Astrocyte (in vitro differentiated cells and primary cell): ENCODE results near the gene IP6K2. TPM values are rescaled to one million over a fixed set of nuclear protein-coding genes. Genes with fewer than 3 reads are reported as not detected.

ENCODE experiments used
- DNase-seq: peaks from one replicate; pipeline ENCODE4 v3.0.0-alpha.2; 2010; ENCODE audit warnings: low read depth
- FAIRE-seq: peaks from 2 replicates; lab custom pipeline; 2011; peaks lifted over from hg19 to GRCh38; lab: Jason Lieb, UNC
- H2AFZ ChIP-seq: 2 replicates; pipeline ENCODE4 v1.6.0; 2012; ENCODE audit warnings: low read depth, low read length, inconsistent platforms
- H3K27ac ChIP-seq: 2 replicates; pipeline ENCODE4 v1.5.1; 2011; ENCODE audit warnings: low read depth, low read length, inconsistent platforms
- H3K27me3 ChIP-seq: 2 replicates; pipeline ENCODE4 v1.6.0; 2011; ENCODE audit warnings: low read length, inconsistent platforms; ENCODE audit not compliant: insufficient read depth
- H3K36me3 ChIP-seq: 2 replicates; pipeline ENCODE4 v1.5.1; 2011; ENCODE audit warnings: low read length, inconsistent platforms; ENCODE audit not compliant: insufficient read depth
- H3K4me1 ChIP-seq: 2 replicates; pipeline ENCODE4 v1.5.1; 2011; ENCODE audit warnings: low read length, inconsistent platforms; ENCODE audit not compliant: insufficient read depth
- H3K4me2 ChIP-seq: 2 replicates; pipeline ENCODE4 v1.6.0; 2012; ENCODE audit warnings: low read length, inconsistent platforms
- H3K4me3 ChIP-seq: 2 replicates; pipeline ENCODE4 v1.5.1; 2011; ENCODE audit warnings: low read depth, mild to moderate bottlenecking, low read length, inconsistent platforms; ENCODE audit not compliant: insufficient read depth
- H3K79me2 ChIP-seq: 2 replicates; pipeline ENCODE4 v1.6.0; 2012; ENCODE audit warnings: mild to moderate bottlenecking, low read length, inconsistent platforms; ENCODE audit not compliant: insufficient read depth
- H3K9ac ChIP-seq: 2 replicates; pipeline ENCODE4 v1.6.0; 2012; ENCODE audit warnings: mild to moderate bottlenecking, low read length, inconsistent platforms
- H3K9me3 ChIP-seq: 2 replicates; pipeline ENCODE4 v1.5.1; 2012; ENCODE audit warnings: low read depth, mild to moderate bottlenecking, low read length, inconsistent platforms; ENCODE audit not compliant: insufficient read depth
- H4K20me1 ChIP-seq: 2 replicates; pipeline ENCODE4 v1.6.0; 2012; ENCODE audit warnings: low read length, inconsistent platforms; ENCODE audit not compliant: insufficient read depth
- H3K27ac Mint-ChIP-seq: one replicate; pipeline ENCODE4 v1.8.0; 2021; ENCODE audit warnings: mild to moderate bottlenecking, mixed read lengths; ENCODE audit not compliant: unreplicated experiment
- H3K27me3 Mint-ChIP-seq: one replicate; pipeline ENCODE4 v1.8.0; 2021; ENCODE audit warnings: low read depth, mixed read lengths; ENCODE audit not compliant: unreplicated experiment
- H3K36me3 Mint-ChIP-seq: one replicate; pipeline ENCODE4 v1.8.0; 2021; ENCODE audit warnings: low read depth, mixed read lengths; ENCODE audit not compliant: unreplicated experiment
- H3K4me1 Mint-ChIP-seq: one replicate; pipeline ENCODE4 v1.8.0; 2021; ENCODE audit warnings: low read depth, mixed read lengths; ENCODE audit not compliant: unreplicated experiment
- H3K4me3 Mint-ChIP-seq: one replicate; pipeline ENCODE4 v1.8.0; 2021; ENCODE audit warnings: mild to moderate bottlenecking, moderate library complexity, mixed read lengths; ENCODE audit not compliant: unreplicated experiment
- H3K9me3 Mint-ChIP-seq: one replicate; pipeline ENCODE4 v1.8.0; 2021; ENCODE audit warnings: mild to moderate bottlenecking, mixed read lengths; ENCODE audit not compliant: unreplicated experiment
- EZH2 ChIP-seq: IDR thresholded peaks from 2 replicates; pipeline ENCODE4 v1.6.1; 2012; ENCODE audit warnings: mild to moderate bottlenecking, low read length, inconsistent platforms; ENCODE audit not compliant: insufficient read depth
- total RNA-seq: library from RNA; stranded (reverse); gene quantifications from 2 replicates; pipeline ENCODE4 v1.2.1, GENCODE V29; 2021
- TF ChIP-seq, protein P1 (sequence below): IDR thresholded peaks from 2 replicates; pipeline ENCODE4 v1.5.1; 2011; ENCODE audit warnings: low read depth, mild to moderate bottlenecking, inconsistent platforms, low read length, moderate library complexity; ENCODE audit not compliant: insufficient read depth

IP6K2 gene
- total RNA-seq, 1 donor from 2014 or later = 104 TPM

DNA sequence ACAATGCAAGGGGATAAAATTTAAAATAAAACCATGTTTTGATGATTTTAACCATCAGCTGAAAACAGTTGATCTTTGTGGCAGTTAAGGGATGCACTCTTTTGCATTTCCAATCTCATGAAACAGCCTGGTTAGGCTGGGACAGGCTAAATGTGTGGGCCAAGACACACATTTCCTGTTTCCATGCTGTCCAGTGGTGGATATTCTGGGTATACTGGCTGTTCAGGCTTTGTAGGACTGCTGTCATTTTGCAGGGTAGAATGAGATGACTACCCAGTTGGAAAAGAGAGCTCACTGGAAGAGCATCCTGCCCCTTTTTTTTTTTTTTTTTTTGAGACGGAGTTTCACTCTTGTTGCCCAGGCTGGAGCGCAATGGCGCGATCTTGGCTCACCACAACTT, 42.0 kb upstream of the IP6K2 start:
- H3K9me3 ChIP-seq = no peaks in the 10 kb centered on the region
- no peak for DNase-seq
- no peak overlapping the region for H3K4me3 Mint-ChIP-seq
- H3K27me3 Mint-ChIP-seq = no peaks in the 10 kb centered on the region
- no peak overlapping the region for H3K4me3 ChIP-seq
- no peak for TF ChIP-seq EZH2
- TF ChIP-seq, protein P1, sequence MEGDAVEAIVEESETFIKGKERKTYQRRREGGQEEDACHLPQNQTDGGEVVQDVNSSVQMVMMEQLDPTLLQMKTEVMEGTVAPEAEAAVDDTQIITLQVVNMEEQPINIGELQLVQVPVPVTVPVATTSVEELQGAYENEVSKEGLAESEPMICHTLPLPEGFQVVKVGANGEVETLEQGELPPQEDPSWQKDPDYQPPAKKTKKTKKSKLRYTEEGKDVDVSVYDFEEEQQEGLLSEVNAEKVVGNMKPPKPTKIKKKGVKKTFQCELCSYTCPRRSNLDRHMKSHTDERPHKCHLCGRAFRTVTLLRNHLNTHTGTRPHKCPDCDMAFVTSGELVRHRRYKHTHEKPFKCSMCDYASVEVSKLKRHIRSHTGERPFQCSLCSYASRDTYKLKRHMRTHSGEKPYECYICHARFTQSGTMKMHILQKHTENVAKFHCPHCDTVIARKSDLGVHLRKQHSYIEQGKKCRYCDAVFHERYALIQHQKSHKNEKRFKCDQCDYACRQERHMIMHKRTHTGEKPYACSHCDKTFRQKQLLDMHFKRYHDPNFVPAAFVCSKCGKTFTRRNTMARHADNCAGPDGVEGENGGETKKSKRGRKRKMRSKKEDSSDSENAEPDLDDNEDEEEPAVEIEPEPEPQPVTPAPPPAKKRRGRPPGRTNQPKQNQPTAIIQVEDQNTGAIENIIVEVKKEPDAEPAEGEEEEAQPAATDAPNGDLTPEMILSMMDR = no peak
- H3K79me2 ChIP-seq = no peaks in the 10 kb centered on the region
- H3K9me3 Mint-ChIP-seq = no peaks in the 10 kb centered on the region
- no peak overlapping the region for H3K9ac ChIP-seq
- H3K4me2 ChIP-seq = no peak overlapping the region
- H3K36me3 ChIP-seq = peaks cover 10% of the 10 kb centered on the region
- peaks cover 5% of the 10 kb centered on the region for H4K20me1 ChIP-seq
- no peak for FAIRE-seq
- H3K4me1 ChIP-seq = no peaks in the 10 kb centered on the region
- peaks cover 8% of the 10 kb centered on the region for H3K36me3 Mint-ChIP-seq
- no peak overlapping the region for H3K27ac Mint-ChIP-seq
- H3K27me3 ChIP-seq = no peaks in the 10 kb centered on the region
- H3K27ac ChIP-seq = no peak overlapping the region
- peaks cover 14% of the 10 kb centered on the region for H3K4me1 Mint-ChIP-seq
- no peak overlapping the region for H2AFZ ChIP-seq

DNA sequence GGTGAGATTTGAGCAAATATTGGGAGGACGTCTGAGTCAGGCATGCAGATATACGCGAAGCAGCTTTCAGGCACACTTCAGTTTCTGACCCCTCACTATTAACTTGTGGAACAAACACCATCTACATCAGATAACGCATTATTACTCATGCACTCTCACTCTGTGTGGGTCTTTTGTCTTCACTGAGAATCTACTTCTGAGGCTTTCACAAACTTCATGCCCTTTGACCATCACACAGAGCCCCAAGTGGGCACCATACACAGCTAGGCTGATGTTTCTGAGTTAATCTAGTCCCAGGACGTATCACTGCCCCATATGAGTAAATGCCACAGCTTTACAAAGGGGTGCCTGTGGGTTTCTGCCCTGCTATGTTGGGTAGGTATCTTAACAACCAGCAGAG, 39.6 kb upstream of the IP6K2 start:
- FAIRE-seq (no peak), DNase-seq (peak; percentile 33)
- Histone ChIP-seq H3K27me3 (no peaks in the 10 kb centered on the region), H3K36me3 (peaks cover 8% of the 10 kb centered on the region), H3K9ac (no peak overlapping the region), H3K4me1 (no peaks in the 10 kb centered on the region), H3K27ac (no peak overlapping the region), H3K79me2 (no peaks in the 10 kb centered on the region), H3K9me3 (no peaks in the 10 kb centered on the region), H2AFZ (no peak overlapping the region), H3K4me2 (no peak overlapping the region), H3K4me3 (no peak overlapping the region), H4K20me1 (peaks cover 5% of the 10 kb centered on the region)
- Mint-ChIP-seq H3K36me3 (peaks cover 5% of the 10 kb centered on the region), H3K4me1 (peaks cover 8% of the 10 kb centered on the region), H3K27me3 (no peaks in the 10 kb centered on the region), H3K4me3 (no peak overlapping the region), H3K27ac (no peak overlapping the region), H3K9me3 (no peaks in the 10 kb centered on the region)
- TF ChIP-seq, protein P1 = no peak
- no peak for TF ChIP-seq EZH2

DNA sequence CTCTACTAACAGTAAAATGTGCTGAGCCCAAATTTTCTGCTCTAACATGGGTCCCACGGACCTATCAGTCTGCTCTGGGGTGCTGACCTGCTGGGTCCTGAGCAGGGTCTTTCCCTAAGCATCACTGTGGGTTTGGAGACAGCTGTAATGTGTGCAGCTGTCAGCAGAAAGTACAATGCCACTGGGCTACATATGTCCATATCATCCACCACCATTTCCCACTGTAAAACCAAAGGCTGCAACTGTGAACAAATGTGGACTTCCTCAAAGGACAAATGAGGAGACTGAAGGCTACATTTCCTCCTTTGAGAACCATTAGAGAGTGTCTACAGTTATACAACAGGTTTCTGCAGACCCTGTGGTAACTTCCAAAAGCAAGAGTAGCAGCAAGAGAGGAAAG, 33.8 kb upstream of the IP6K2 start:
- Mint-ChIP-seq H3K27me3 (no peaks in the 10 kb centered on the region), H3K9me3 (no peaks in the 10 kb centered on the region), H3K4me1 (no peaks in the 10 kb centered on the region), H3K4me3 (peak overlapping the region; percentile 14), H3K27ac (no peak overlapping the region), H3K36me3 (peaks cover 29% of the 10 kb centered on the region)
- H3K9ac ChIP-seq = no peak overlapping the region
- H3K27ac ChIP-seq = no peak overlapping the region
- no peak overlapping the region for H3K4me2 ChIP-seq
- TF ChIP-seq, protein P1 = no peak
- no peak for TF ChIP-seq EZH2
- FAIRE-seq = no peak
- no peak overlapping the region for H3K4me3 ChIP-seq
- DNase-seq = no peak
- no peak overlapping the region for H2AFZ ChIP-seq
- H3K27me3 ChIP-seq = no peaks in the 10 kb centered on the region
- H3K4me1 ChIP-seq = no peaks in the 10 kb centered on the region
- H3K9me3 ChIP-seq = no peaks in the 10 kb centered on the region
- no peaks in the 10 kb centered on the region for H3K79me2 ChIP-seq
- peaks cover 16% of the 10 kb centered on the region for H3K36me3 ChIP-seq
- H4K20me1 ChIP-seq = peaks cover 4% of the 10 kb centered on the region
